Endothelial cell of umbilical vein (primary cell): ENCODE measurements around the gene PCLO. TPM values are rescaled to one million over a fixed set of nuclear protein-coding genes. Genes with fewer than 3 reads are reported as not detected.

Source experiments
- BruUV-seq: library from RNA; stranded (reverse); fragments of 400-500 nt; replicated peaks from 2 replicates; lab custom pipeline; 2021; lab: Mats Ljungman, UMichigan
- CTCF ChIA-PET: fragments of 300-600, 350-600 bp; sonication (Branson Sonifier 250); formaldehyde crosslinking; loops from one replicate; lab custom pipeline; 2021; ENCODE audit warnings: antibody characterized with exemption, inconsistent platforms; lab: Charles Lee
- POLR2A ChIA-PET: fragments of 300-600, 350-600 bp; sonication (Branson Sonifier 250); formaldehyde crosslinking; loops from one replicate; lab custom pipeline; 2021; ENCODE audit warnings: antibody characterized with exemption, inconsistent platforms; lab: Charles Lee
- DNase-seq: peaks from one replicate; pipeline ENCODE4 v3.0.0-alpha.2; 2011; ENCODE audit warnings: low read depth, low spot score
- FAIRE-seq: peaks from 2 replicates; lab custom pipeline; 2011; peaks lifted over from hg19 to GRCh38; lab: Jason Lieb, UNC
- H2AFZ ChIP-seq: 2 replicates; pipeline ENCODE4 v1.6.0; 2012; ENCODE audit warnings: low read depth, low read length, control low read depth, inconsistent platforms
- H3K27ac ChIP-seq: 2 replicates; pipeline ENCODE4 v1.5.1; 2011; ENCODE audit warnings: low read depth, mild to moderate bottlenecking, control low read depth, low read length, moderate library complexity; ENCODE audit not compliant: insufficient read depth
- H3K27me3 ChIP-seq, 2 experiments: 2 replicates each; pipeline versions ENCODE4 v1.6.0 to v1.6.1; 2011; ENCODE audit warnings: low read length in 2 of 2, mixed read lengths in 1 of 2; ENCODE audit not compliant: control insufficient read depth in 2 of 2, insufficient read depth in 2 of 2
- H3K36me3 ChIP-seq, 2 experiments: 2 replicates in 1 of 2; 3 replicates in 1 of 2; pipeline ENCODE4 v1.5.1; 2011; ENCODE audit warnings: low read length in 2 of 2, mild to moderate bottlenecking in 1 of 2, moderate library complexity in 1 of 2; ENCODE audit not compliant: control insufficient read depth in 2 of 2, insufficient read depth in 2 of 2; ENCODE audit errors: extremely low read depth in 1 of 2
- H3K4me1 ChIP-seq: 3 replicates; pipeline ENCODE4 v1.5.1; 2011; ENCODE audit warnings: mild to moderate bottlenecking, low read length; ENCODE audit not compliant: control insufficient read depth, insufficient read depth; ENCODE audit errors: extremely low read depth
- H3K4me2 ChIP-seq: 2 replicates; pipeline ENCODE4 v1.6.1; 2011; ENCODE audit warnings: low read length, control low read depth, mixed read lengths; ENCODE audit not compliant: insufficient read depth
- H3K4me3 ChIP-seq, 3 experiments: fragments of 200-600 bp in 1 of 3; sonication (generic), shearing (Covaris generic) in 1 of 3; replicated peaks in 1 of 3; 2 replicates each; pipeline ENCODE4 v1.5.1; 2011 to 2016; ENCODE audit warnings: control low read depth in 3 of 3, low read length in 3 of 3, mild to moderate bottlenecking in 2 of 3, inconsistent platforms in 1 of 3, low read depth in 1 of 3, moderate library complexity in 1 of 3; ENCODE audit not compliant: insufficient read depth in 1 of 3
- H3K79me2 ChIP-seq: 2 replicates; pipeline ENCODE4 v1.6.0; 2012; ENCODE audit warnings: low read length, inconsistent platforms; ENCODE audit not compliant: control insufficient read depth, insufficient read depth
- H3K9ac ChIP-seq: replicated peaks from 2 replicates; pipeline ENCODE3; 2011; ENCODE audit warnings: low read length, control low read depth; ENCODE audit not compliant: insufficient read depth; ENCODE audit errors: extremely low read depth
- H3K9me1 ChIP-seq: replicated peaks from 3 replicates; pipeline ENCODE4 v1.6.0; 2011; ENCODE audit warnings: mild to moderate bottlenecking, low read length; ENCODE audit not compliant: control insufficient read depth, insufficient read depth; ENCODE audit errors: extremely low read depth
- H3K9me3 ChIP-seq: replicated peaks from 2 replicates; pipeline ENCODE4 v1.5.1; 2012; ENCODE audit warnings: low read length, inconsistent platforms; ENCODE audit not compliant: control insufficient read depth, insufficient read depth
- H4K20me1 ChIP-seq: replicated peaks from 2 replicates; pipeline ENCODE3; 2011; ENCODE audit warnings: mild to moderate bottlenecking, low read length; ENCODE audit not compliant: control insufficient read depth, insufficient read depth; ENCODE audit errors: extremely low read depth
- CTCF ChIP-seq, 2 donors: IDR thresholded peaks; 1 replicate in 1 of 2; 2 replicates in 1 of 2; pipeline ENCODE4 v1.5.1; 2011; ENCODE audit warnings: low read length in 2 of 2, mild to moderate bottlenecking in 2 of 2, moderate library complexity in 2 of 2, control low read depth in 1 of 2, inconsistent platforms in 1 of 2, low read depth in 1 of 2; ENCODE audit not compliant: insufficient read depth in 1 of 2; ENCODE audit errors: extremely low read depth in 1 of 2
- EZH2 ChIP-seq: IDR thresholded peaks from 2 replicates; pipeline ENCODE4 v1.6.1; 2012; ENCODE audit warnings: borderline replicate concordance, low read depth, mild to moderate bottlenecking, moderate library complexity, low read length, inconsistent platforms; ENCODE audit not compliant: severe bottlenecking
- FOS ChIP-seq: IDR thresholded peaks from 2 replicates; pipeline ENCODE4 v1.6.1; 2011; ENCODE audit warnings: mild to moderate bottlenecking, low read length, moderate library complexity, borderline replicate concordance; ENCODE audit not compliant: insufficient read depth
- GATA2 ChIP-seq: IDR thresholded peaks from 2 replicates; pipeline ENCODE4 v1.7.0; 2011; ENCODE audit warnings: low read depth, mild to moderate bottlenecking, moderate library complexity, mixed read lengths, low read length; ENCODE audit not compliant: insufficient read length, insufficient read depth
- JUN ChIP-seq: IDR thresholded peaks from 2 replicates; pipeline ENCODE4 v1.6.1; 2011; ENCODE audit warnings: borderline replicate concordance, low read depth; ENCODE audit not compliant: insufficient read length, insufficient read depth
- MAX ChIP-seq: IDR thresholded peaks from 2 replicates; pipeline ENCODE4 v1.6.1; 2011; ENCODE audit not compliant: insufficient read depth, insufficient read length
- MYC ChIP-seq: IDR thresholded peaks from one replicate; pipeline ENCODE4 v1.6.1; 2011; ENCODE audit warnings: mild to moderate bottlenecking, low read depth, low read length
- POLR2A ChIP-seq: IDR thresholded peaks from 2 replicates; pipeline ENCODE4 v1.6.1; 2012; ENCODE audit warnings: low read depth, mild to moderate bottlenecking, control low read depth, low read length
- POLR2AphosphoS5 ChIP-seq: IDR thresholded peaks from 2 replicates; pipeline ENCODE4 v1.6.1; 2012; ENCODE audit warnings: low read depth, mild to moderate bottlenecking, control low read depth, low read length, moderate library complexity; ENCODE audit not compliant: insufficient read depth
- dilution Hi-C: fragments of 300-500 bp; cut with MboI; formaldehyde crosslinking; loops from one replicate; pipeline ENCODE4 v1.15.0; 2019; ENCODE audit warnings: low sequenced_read_pairs; ENCODE audit not compliant: extremely low pct_ligation_motif_present
- intact Hi-C: fragments of 100-400 bp; cut with micrococcal nuclease; formaldehyde crosslinking; loops from one replicate; pipeline ENCODE4 v1.10.0; 2022
- polyA plus RNA-seq, 4 experiments: library from polyadenylated mRNA; depleted of rRNA in 3 of 4; stranded (reverse) in 3 of 4; unstranded in 1 of 4; fragments of >200 nt; gene quantifications; 2 replicates each; pipeline versions ENCODE4 v1.2.1 to v1.2.3, GENCODE V29; 2011 to 2012; ENCODE audit warnings: missing spikeins in 1 of 4
- total RNA-seq: library from RNA; stranded (reverse); gene quantifications from 2 replicates; pipeline ENCODE4 v1.2.3, GENCODE V29; 2021

PCLO gene
- total and polyA plus RNA-seq, 2 donors (not counting 3 experiments of a cell fraction or from before 2014, with no cell fraction given): 0.04 to 0.75 TPM

- Histone ChIP-seq H3K9ac (no peak overlapping the region), H3K79me2 (no peaks in the 10 kb centered on the region), H3K9me3 (no peaks in the 10 kb centered on the region), H3K36me3 (no peaks in the 10 kb centered on the region), H3K27me3 (no peaks in the 10 kb centered on the region), H4K20me1 (no peaks in the 10 kb centered on the region), H3K4me1 (no peaks in the 10 kb centered on the region), H3K4me3 (no peak overlapping the region), H3K9me1 (no peaks in the 10 kb centered on the region), H3K4me2 (no peak overlapping the region), H2AFZ (no peak overlapping the region), H3K27ac (no peak overlapping the region)
- no peak for TF ChIP-seq POLR2AphosphoS5
- TF ChIP-seq GATA2: no peak
- TF ChIP-seq MAX: no peak
- TF ChIP-seq JUN: no peak
- no peak for TF ChIP-seq MYC
- TF ChIP-seq POLR2A: no peak
- no peak for TF ChIP-seq EZH2
- TF ChIP-seq FOS: no peak
- no peak for TF ChIP-seq CTCF (IDR thresholded peaks at IDR 0.05; ENCODE audit: extremely low read depth in 1 of 2, insufficient read depth in 1 of 2, low read depth in 1 of 2, low read length in 2 of 2)
- FAIRE-seq: no peak
- dilution Hi-C loops: no loop called here
- POLR2A ChIA-PET: no interaction called here
- CTCF ChIA-PET: no interaction called here
- no peak for DNase-seq
- no TSS peak for BruUV-seq
- intact Hi-C loops: no loop called here
Measured at GRCh38 chr7:82965088-82966036, 197.3 kb downstream of the PCLO start.
